HPDE6-E6E7 (cell line): ENCODE measurements around the gene RCAN1.

ENCODE experiments used
- DNase-seq: peaks from one replicate; pipeline ENCODE4 v3.0.0; 2011; ENCODE audit warnings: missing footprints; ENCODE audit errors: extremely low spot score

The RCAN1 gene

GRCh38 chr21:34544032-34544496 lies 70.8 kb downstream of the RCAN1 start:
- peak; percentile 58 for DNase-seq

GRCh38 chr21:34543017-34543416 lies 71.9 kb downstream of the RCAN1 start:
- DNase-seq = no peak

- no peak for DNase-seq
These were observed 74.7 kb downstream of the RCAN1 start for GRCh38 chr21:34540206-34540605.

GRCh38 chr21:34537838-34538237 lies 77.1 kb downstream of the RCAN1 start:
- DNase-seq = no peak

GRCh38 chr21:34536820-34537219 lies 78.1 kb downstream of the RCAN1 start:
- DNase-seq = no peak

GRCh38 chr21:34536311-34536710 lies 78.6 kb downstream of the RCAN1 start:
- no peak for DNase-seq

- no peak for DNase-seq
These were observed 79.0 kb downstream of the RCAN1 start for GRCh38 chr21:34535886-34536285.

GRCh38 chr21:34534522-34534921 lies 80.4 kb downstream of the RCAN1 start:
- DNase-seq = no peak

- no peak for DNase-seq
These were observed 81.0 kb downstream of the RCAN1 start for GRCh38 chr21:34533938-34534337.

- no peak for DNase-seq
These were observed 83.5 kb downstream of the RCAN1 start for GRCh38 chr21:34531399-34531798.

GRCh38 chr21:34530261-34530660 lies 84.7 kb downstream of the RCAN1 start:
- no peak for DNase-seq

- DNase-seq = no peak
These were observed 86.8 kb downstream of the RCAN1 start for GRCh38 chr21:34528131-34528561.

- peak; percentile 81 for DNase-seq
These were observed 88.2 kb downstream of the RCAN1 start for GRCh38 chr21:34526618-34527290.

- DNase-seq = no peak
These were observed 88.7 kb downstream of the RCAN1 start for GRCh38 chr21:34526241-34526617.

GRCh38 chr21:34524646-34525601 lies 90.0 kb downstream of the RCAN1 start:
- no peak for DNase-seq

- no peak for DNase-seq
These were observed 91.8 kb downstream of the RCAN1 start for GRCh38 chr21:34523019-34523555.

GRCh38 chr21:34522284-34522683 lies 92.6 kb downstream of the RCAN1 start:
- DNase-seq = no peak

- DNase-seq = no peak
These were observed 93.4 kb downstream of the RCAN1 start for GRCh38 chr21:34521561-34521960.

- no peak for DNase-seq
These were observed 94.0 kb downstream of the RCAN1 start for GRCh38 chr21:34520764-34521508.

GRCh38 chr21:34520281-34520680 lies 94.6 kb downstream of the RCAN1 start:
- DNase-seq = no peak

- no peak for DNase-seq
These were observed 95.2 kb downstream of the RCAN1 start for GRCh38 chr21:34519694-34520093.

- no peak for DNase-seq
These were observed 95.9 kb downstream of the RCAN1 start for GRCh38 chr21:34519016-34519415.
